HepG2 (cell line): ENCODE measurements around the gene EEFSEC. TPM values are rescaled to one million over a fixed set of nuclear protein-coding genes. Genes with fewer than 3 reads are reported as not detected.

ENCODE experiments used
- AFF4 ChIP-seq: sonication (generic); formaldehyde crosslinking; IDR thresholded peaks from 2 replicates; pipeline ENCODE4 v1.4.0; 2020; ENCODE audit warnings: missing genetic modification reagents
- AKNA ChIP-seq: sonication (generic); formaldehyde crosslinking; IDR thresholded peaks from 2 replicates; pipeline ENCODE4 v1.4.0; 2020; ENCODE audit warnings: missing genetic modification reagents, borderline replicate concordance
- ARID3A ChIP-seq: IDR thresholded peaks from 2 replicates; pipeline ENCODE4 v1.6.1; 2012; ENCODE audit warnings: low read depth, low read length, improper control_type of control experiment
- ATRX ChIP-seq: sonication (generic); formaldehyde crosslinking; IDR thresholded peaks from 2 replicates; pipeline ENCODE4 v1.4.0; 2020; ENCODE audit warnings: missing genetic modification reagents, borderline replicate concordance
- CENPT ChIP-seq: sonication (generic); formaldehyde crosslinking; IDR thresholded peaks from 2 replicates; pipeline ENCODE4 v1.8.0; 2022; ENCODE audit warnings: low read depth, mild to moderate bottlenecking, moderate library complexity, missing genetic modification reagents
- GRHL1 ChIP-seq: sonication (generic); formaldehyde crosslinking; conservative IDR thresholded peaks from 2 replicates; pipeline ENCODE4 v1.8.0; 2022; ENCODE audit warnings: missing genetic modification reagents
- MXD3 ChIP-seq: IDR thresholded peaks from 2 replicates; pipeline ENCODE4 v1.6.1; 2016; ENCODE audit warnings: mild to moderate bottlenecking, missing biosample characterization, missing genetic modification reagents
- PPARG ChIP-seq: conservative IDR thresholded peaks from 2 replicates; pipeline ENCODE4 v1.6.1; 2016; ENCODE audit warnings: missing biosample characterization, missing genetic modification reagents
- SOX6 ChIP-seq, 2 experiments: fragments of 450-650 bp in 1 of 2; sonication (generic) in 1 of 2; formaldehyde crosslinking in 1 of 2; IDR thresholded peaks; 2 replicates each; pipeline versions ENCODE4 v1.4.0 to v1.6.1; 2017 to 2020; ENCODE audit warnings: antibody characterized with exemption in 1 of 2, mild to moderate bottlenecking in 1 of 2, missing genetic modification reagents in 1 of 2
- ZBTB43 ChIP-seq: sonication (generic); formaldehyde crosslinking; conservative IDR thresholded peaks from 2 replicates; pipeline ENCODE4 v1.4.0; 2020; ENCODE audit warnings: missing genetic modification reagents
- ZFY ChIP-seq: sonication (generic); formaldehyde crosslinking; IDR thresholded peaks from 2 replicates; pipeline ENCODE4 v1.4.0; 2020; ENCODE audit warnings: missing genetic modification reagents
- ZNF556 ChIP-seq: sonication (generic); formaldehyde crosslinking; IDR thresholded peaks from 2 replicates; pipeline ENCODE4 v1.4.0; 2020; ENCODE audit warnings: mild to moderate bottlenecking, missing genetic modification reagents, borderline replicate concordance
- polyA plus RNA-seq, 8 experiments: library from polyadenylated mRNA; depleted of rRNA in 3 of 8; stranded (reverse) in 7 of 8; unstranded in 1 of 8; fragments of >200 nt; fragmentation: Illumina TruSeq in 4 of 8; extraction: Trizol in 4 of 8; gene quantifications; 2 replicates each; pipeline versions ENCODE4 v1.2.1 to v1.2.3, GENCODE V29; 2011 to 2016; ENCODE audit warnings: low read depth in 4 of 8, missing spikeins in 1 of 8, mixed read lengths in 1 of 8; ENCODE audit not compliant: insufficient read depth in 1 of 8
- total RNA-seq, 5 experiments: library from RNA; depleted of rRNA; stranded (reverse); fragments of >200 nt; fragmentation: Illumina TruSeq; extraction: Trizol; gene quantifications; 2 replicates each; pipeline ENCODE4 v1.2.3, GENCODE V29; 2016; ENCODE audit warnings: low read depth in 1 of 5

Gene EEFSEC
- total and polyA plus RNA-seq, 2 of the 13 experiments (the other 11 are each of a cell fraction or from before 2014, with no cell fraction given): 6.4 to 24.2 TPM

GRCh38 chr3:128307029-128307633, 153.8 kb downstream of the EEFSEC start (continued):
- no peak for TF ChIP-seq AFF4
- no peak for TF ChIP-seq CENPT (CRISPR knock-in tag)
- TF ChIP-seq MXD3 (CRISPR knock-in tag): no peak
- TF ChIP-seq GRHL1 (CRISPR knock-in tag): no peak
- no peak for TF ChIP-seq ZFY (CRISPR knock-in tag)
- TF ChIP-seq ARID3A: no peak
- no peak for TF ChIP-seq ZBTB43 (CRISPR knock-in tag)
- peak; percentile 28; the same call in 1 of the 2 replicates for TF ChIP-seq ZNF556 (CRISPR knock-in tag)
- TF ChIP-seq SOX6 (IDR thresholded peaks at IDR 0.05): no peak
- 0 out of 2 replicates have a peak, but pooled peaks have one; percentile 24 for TF ChIP-seq SOX6 (CRISPR knock-in tag; IDR thresholded peaks at IDR 0.05)
- TF ChIP-seq AKNA (CRISPR knock-in tag): no peak
- no peak for TF ChIP-seq ATRX (CRISPR knock-in tag)
- peak; percentile 92 for TF ChIP-seq PPARG (CRISPR knock-in tag)
